Measurements from ENCODE around the gene SLC25A33.

Gene SLC25A33

GRCh38 chr1:9634582-9634981 is 95.3 kb downstream of the SLC25A33 start:
- H3K4me1 Mint-ChIP-seq, result peaks cover 86% of the 10 kb centered on the region
- no peak overlapping the region for H3K4me3 Mint-ChIP-seq
- H3K9me3 Mint-ChIP-seq, result no peaks in the 10 kb centered on the region
- H3K36me3 Mint-ChIP-seq, result peaks cover 7% of the 10 kb centered on the region
- peak overlapping the region; percentile 68 for H3K27ac Mint-ChIP-seq
- no peaks in the 10 kb centered on the region for H3K27me3 Mint-ChIP-seq

Data from activated naive CD4-positive, alpha-beta T cell treated with anti-CD3 and anti-CD28 coated beads, Interleukin-2, amount 50 U/mL, for 24 hours (primary cell).